ENCODE data around the gene CX3CR1.
"Not testable (repeated sequence)": the region's sequence is repeated elsewhere in the genome, so short reads cannot be mapped to it uniquely, and the experiment has no call there.

Gene CX3CR1, protein sequence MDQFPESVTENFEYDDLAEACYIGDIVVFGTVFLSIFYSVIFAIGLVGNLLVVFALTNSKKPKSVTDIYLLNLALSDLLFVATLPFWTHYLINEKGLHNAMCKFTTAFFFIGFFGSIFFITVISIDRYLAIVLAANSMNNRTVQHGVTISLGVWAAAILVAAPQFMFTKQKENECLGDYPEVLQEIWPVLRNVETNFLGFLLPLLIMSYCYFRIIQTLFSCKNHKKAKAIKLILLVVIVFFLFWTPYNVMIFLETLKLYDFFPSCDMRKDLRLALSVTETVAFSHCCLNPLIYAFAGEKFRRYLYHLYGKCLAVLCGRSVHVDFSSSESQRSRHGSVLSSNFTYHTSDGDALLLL

DNA sequence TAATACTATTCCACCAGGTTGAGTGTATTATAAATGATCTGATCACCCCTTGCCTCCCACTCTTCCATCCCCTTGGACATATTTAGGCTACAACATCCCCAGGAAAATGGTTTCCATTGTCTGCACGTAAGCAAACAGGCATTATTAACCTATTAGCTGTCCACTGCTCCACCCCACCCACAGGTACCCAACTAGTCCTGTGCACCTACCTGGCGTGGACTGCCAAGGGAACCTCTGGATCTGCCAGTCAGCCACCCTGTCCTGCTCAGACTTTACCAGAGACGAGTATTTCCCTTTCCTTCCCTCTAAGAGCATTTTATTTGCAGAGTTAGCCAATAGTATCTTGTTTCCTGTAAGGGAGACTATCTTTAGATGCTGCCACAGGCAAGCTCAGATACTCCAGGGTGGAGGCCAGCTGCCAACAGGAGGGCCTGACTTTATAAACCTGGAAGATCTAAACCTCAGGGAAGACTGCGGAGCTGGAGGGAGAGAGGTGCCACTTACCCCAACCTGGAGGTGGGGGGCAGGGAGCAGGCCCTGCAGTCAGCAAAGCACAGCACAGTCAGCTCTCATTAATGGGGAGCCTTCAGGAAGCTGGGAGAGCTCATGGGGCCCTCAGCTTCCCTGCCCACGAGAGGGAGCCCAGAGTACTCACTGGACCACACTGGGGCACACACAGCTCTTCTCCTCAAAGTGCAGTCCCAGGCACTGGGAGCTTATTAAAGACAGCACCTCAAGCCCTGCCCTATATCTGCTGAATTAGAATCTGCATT is at the start of gene CX3CR1:
CX3CR1 (minus strand) TSS at position 292 of the 773 bp plus-strand sequence. CDS start 13,527 bp downstream, outside the sequence.
- DNase-seq (ENCODE audit: low spot score), result peak; percentile 47

DNA sequence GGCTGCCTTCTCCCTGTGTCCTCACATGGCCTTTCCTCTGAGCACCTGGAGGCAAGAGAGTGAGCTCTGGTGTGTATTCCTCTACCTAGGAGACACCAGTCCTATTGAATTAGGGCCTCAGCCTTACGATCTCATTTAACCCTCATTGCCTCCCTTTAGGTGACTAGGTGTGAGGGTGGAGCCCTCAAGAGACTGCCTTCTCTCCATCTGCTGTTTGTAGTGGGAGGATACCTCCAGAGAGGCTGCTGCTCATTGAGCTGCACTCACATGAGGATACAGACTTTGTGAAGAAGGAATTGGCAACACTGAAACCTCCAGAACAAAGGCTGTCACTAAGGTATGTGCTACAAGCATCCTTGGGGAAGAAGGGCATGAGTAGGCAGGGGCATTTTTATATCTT is 49.7 kb upstream of the CX3CR1 start, which contains the start of gene CCR8:
CCR8 (plus strand) TSS at position 217 of the 400 bp plus-strand sequence. CDS start 2,623 bp downstream, outside the sequence.
- no peak for DNase-seq (ENCODE audit: low spot score)

DNA sequence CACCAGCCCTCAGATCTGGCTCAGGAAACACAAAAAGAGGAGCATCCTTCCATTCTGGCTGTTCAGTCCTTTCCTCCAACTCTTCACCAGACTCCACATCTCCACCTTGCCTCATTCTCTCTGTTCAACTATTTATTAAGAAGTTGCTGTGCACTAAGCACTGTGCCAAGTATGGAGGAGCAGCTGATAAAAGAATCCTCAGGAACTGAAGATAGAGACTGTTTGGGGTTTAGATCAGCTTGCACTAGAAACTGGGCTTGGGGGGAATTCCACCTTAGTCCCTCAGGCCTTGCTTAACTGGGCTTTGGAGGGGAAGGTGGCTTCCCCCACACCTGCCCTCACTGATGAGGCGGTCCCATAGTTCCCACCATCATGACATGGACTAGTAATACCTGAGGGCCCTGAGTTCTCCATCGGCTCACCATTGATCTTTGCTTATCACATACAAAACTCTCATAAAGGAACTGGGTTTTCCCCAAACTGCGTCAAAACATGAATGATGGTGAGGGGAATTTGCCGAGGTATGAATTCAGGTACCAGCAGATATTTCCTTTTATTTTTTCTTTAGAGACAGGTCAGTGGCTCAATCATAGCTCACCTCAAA is 48.0 kb upstream of the CX3CR1 start:
- DNase-seq (ENCODE audit: low spot score), result no peak

DNA sequence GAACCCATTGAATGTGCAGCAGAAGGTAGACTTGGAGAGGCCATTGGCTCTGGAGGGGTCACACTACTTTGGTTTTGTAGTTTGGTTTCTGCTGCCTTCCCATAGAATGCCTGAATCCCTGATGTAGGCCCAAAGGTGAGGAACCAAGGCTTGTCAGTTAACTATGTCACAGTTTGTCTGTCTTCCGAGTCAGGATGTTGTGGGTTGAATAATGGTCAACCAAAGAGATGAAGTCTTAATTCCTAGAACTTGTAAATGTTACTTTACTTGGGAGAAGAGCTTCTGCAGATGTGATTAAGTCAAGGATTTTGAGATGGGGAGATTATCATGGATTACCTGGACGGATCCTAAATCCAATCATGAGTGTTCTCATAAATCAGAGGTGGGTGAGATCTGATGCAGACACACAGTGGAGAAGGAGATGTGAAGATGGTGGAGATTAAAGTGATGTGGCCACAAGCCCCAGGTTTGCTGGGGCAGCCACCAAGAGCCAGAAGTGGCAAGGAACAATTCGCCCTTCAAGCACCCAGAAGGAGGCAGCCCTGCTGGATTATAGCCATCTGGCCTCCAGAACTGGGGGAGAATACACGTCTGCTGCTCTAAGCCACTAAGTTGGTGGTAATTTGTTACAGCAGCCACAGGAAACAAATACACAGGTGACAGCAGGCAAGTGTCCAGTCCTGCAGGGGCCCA is 47.4 kb upstream of the CX3CR1 start:
- no peak for DNase-seq (ENCODE audit: low spot score)

DNA sequence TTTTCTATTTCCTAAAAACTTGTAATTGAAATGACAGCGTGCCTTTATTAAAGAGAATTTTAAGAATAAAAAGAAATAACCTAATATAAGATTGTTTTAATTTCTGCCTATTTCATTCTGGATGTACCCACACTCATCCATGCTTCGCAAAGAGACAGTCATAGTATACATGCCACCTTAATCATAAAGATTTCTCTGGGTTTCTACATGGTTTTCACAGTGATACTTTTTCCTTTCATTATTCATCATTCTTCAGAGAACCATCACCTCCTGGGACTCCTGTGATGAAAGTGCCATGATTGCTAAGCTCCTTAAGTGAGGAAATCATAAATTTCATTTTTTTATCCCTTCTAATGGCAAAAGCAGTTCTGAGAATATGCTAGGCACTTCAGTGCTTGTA is 45.4 kb upstream of the CX3CR1 start:
- DNase-seq (ENCODE audit: low spot score), result no peak

DNA sequence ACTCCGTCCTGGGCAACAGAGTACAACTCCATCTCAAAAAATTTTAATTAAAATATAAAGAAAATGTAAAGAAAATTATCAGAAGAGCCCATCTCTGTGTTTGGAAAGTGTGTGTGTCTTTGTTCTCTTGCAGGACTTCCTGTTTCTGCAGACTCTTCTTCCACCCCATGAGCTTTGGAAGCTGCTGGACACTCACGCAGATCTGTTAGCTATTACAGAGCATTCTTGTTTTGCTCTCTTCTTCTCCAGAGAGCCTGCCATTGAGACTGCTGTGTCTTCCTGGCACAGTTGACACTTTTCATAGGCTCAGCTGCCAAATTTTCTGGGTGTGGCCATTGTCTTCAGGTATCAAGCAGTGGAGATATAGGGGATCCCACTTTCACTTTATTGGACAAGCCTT is 43.7 kb upstream of the CX3CR1 start:
- no peak for DNase-seq (ENCODE audit: low spot score)

DNA sequence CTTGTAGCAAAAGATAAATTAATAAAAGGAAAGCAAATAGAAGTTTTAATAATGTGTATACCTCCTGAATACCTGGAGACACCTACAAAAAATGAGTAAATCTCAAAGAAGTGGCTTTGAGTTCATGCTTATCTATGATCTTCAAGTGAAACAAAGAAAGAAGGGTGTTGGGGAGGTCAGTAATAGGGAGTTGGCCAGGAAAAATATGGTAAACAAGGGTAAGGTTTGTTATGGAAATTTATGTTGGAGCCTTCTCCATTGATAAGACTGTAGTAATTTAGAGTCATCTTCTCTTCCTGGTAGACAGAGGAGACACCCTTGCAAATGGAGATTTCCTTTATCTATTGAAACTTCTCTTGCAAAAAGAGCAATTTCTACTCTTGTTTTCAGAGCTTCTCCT is 43.1 kb upstream of the CX3CR1 start:
- no peak for DNase-seq (ENCODE audit: low spot score)

DNA sequence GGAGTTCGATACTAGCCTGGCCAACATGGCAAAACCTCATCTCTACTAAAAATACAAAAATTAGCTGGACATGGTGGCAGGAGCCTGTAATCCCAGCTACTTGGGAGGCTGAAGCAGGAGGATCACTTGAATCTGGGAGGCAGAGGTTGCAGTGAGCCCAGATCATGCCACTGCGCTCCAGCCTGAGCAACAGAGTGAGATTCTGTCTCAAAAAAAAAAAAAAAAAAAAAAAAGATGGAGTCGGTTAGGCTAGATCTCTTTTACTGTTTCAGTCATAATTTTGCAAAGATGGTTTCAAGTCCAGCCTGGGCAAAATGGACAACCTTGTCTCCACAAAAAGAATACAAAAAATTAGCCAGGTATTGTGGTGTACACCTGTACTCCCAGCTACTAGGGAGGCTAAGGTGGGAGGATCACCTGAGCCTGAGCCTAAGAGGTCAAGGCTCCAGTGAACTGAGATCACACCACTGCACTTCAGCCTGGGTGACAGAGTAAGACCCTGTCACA is 42.4 kb upstream of the CX3CR1 start:
- DNase-seq (ENCODE audit: low spot score), result not testable (repeated sequence)

DNA sequence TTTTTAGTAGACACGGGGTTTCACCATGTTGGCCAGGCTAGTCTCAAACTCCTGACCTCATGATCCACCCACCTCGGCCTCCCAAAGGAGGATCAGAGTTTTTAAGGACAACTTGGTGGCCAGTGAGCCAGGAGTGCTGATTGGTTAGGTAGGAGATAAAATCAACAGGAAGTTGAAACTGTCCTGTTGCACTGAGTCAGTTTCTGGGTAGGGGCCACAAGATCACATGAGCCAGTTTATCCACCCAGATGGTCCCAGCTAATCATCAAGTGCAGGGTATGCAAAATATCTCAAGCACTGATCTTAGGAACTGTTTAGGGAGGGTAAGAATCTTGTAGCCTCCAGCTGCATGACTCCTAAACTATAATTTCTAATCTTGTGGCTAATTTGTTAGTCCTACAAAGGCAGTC is 41.7 kb upstream of the CX3CR1 start:
- DNase-seq (ENCODE audit: low spot score), result not testable (repeated sequence)

DNA sequence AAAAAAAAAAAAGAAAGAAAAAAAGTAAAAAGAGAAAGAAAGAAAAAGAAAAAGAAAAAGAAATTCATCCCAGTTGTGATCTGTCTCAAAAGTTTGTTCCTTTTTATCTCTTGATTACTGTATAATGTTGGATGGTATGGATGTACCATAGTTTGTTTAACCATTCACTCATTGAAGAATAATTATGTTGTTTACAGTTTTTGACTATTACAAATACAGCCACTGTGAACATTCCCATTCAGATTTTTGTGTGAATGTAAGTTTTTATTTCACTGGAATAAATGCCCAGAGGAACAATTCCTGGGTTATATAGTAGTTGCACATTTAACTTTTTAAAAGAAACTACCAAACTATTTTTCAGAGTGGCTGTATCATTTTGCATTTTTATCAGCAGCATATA is 39.4 kb upstream of the CX3CR1 start:
- no peak for DNase-seq (ENCODE audit: low spot score)

DNA sequence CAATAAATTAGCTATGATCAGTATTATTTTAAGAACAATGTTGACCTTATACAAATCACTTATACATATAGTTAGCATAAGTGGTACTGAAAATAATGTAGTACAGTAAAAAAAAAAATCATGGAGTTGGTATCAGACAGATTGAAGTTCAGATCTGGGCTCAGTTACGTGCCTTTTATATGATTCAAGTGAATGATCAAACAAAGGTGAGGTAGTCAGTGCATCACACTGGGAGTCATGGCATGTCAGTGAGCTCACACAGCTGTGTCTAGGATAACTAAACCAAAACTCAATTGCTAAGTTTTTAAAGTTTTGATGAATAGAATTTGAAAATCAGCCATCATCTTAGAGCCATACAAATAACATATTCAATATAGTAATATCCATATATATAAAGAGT is 38.5 kb upstream of the CX3CR1 start:
- no peak for DNase-seq (ENCODE audit: low spot score)

DNA sequence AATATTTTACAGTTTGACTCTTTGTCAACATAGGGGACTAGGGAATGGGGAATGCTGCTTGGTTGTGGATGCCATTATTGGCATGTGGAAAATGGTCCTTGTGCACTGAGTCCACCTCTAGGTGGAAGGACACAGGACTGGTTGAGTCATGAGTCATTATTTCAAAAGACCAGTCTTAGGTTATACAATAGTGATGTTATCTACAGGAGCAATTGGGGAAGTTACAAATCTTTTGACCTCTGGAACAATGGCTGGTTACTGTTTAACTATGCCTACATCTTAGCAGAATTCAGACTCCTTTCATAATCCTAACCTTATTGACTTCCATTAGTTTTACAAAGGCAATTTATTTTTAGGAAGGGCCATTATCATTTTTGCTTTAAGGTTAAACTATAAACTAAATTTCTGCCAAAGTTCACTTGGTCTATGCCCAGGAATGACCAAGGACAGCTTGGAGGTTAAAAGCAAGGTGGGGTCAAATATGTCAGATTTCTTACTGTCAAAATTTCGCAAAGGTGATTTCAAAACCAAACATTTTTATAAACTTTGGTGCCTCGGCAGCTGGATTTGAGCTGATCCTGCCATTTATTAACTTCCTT is 37.8 kb upstream of the CX3CR1 start:
- DNase-seq (ENCODE audit: low spot score), result no peak

DNA sequence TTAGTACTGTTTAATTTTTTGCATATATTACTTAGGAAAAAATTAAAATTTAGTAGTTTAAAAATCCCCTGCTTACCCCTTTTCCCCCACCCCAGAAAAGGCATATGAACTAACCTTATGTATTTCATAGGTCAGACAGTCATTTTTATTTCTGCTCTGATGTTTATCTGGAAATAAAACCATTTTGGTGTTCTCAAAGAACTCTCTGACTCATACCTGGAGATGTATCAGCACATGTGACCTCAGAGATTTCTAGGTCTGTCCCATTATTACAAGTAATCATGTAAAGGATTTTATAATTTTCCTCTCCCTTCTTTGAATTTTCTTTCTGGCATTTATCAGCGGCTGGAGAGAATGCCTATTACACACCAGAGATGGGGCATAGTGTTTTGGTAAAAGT is 35.6 kb upstream of the CX3CR1 start:
- no peak for DNase-seq (ENCODE audit: low spot score)

DNA sequence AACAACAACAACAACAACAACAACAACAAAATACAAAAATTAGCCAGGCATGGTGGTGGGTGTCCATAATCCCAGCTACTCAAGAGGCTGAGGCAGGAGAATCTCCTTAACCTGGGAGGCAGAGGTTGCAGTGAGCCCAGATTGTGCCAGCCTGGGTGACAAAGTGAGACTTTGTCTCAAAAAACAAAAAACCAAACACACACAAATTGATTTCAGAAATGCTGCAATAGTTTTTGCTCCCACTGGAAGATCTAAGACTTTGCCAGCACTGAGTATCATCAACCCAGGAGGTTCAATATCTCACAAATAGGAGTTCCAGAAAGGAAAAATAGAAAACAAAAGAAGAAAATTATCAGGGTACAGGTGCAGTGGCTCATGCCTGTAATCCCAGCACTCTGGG is 33.5 kb upstream of the CX3CR1 start:
- DNase-seq (ENCODE audit: low spot score), result no peak

DNA sequence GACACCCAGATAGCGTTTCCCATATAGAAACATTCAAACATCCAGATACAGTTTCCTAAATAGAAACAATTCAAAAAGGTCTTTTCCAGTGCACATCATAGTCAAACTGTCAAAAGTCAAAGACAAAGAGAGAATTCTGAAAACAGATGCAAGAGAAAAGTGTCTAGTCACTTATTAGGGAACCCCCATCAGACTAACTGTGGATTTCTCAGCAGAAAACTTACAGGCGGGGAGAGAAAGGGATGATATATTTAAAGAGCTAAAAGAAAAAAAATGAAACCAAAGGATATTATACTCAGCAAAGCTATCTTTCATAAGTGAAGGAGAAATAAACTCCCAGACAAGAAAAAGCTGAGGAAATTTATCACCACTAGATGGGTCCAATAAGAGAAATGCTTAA is 22.3 kb upstream of the CX3CR1 start:
- no peak for DNase-seq (ENCODE audit: low spot score)

DNA sequence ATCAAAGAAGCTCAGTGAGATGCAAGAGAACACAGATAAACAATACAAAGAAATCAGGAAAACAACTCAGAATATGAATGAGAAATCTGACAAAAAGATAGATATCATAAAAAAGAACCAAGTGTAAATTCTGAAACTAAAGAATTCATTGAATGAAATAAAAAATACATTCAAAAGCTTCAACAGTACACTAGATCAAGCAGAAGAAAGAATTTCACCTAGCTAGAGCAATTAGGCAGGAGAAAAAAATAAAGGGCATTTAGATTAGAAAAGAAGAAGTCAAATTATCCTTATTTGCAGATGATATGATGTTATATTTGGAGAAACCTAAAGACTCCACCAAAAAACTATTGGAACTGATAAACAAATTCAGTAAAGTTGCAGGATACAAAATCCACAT is 19.4 kb upstream of the CX3CR1 start:
- no peak for DNase-seq (ENCODE audit: low spot score)

DNA sequence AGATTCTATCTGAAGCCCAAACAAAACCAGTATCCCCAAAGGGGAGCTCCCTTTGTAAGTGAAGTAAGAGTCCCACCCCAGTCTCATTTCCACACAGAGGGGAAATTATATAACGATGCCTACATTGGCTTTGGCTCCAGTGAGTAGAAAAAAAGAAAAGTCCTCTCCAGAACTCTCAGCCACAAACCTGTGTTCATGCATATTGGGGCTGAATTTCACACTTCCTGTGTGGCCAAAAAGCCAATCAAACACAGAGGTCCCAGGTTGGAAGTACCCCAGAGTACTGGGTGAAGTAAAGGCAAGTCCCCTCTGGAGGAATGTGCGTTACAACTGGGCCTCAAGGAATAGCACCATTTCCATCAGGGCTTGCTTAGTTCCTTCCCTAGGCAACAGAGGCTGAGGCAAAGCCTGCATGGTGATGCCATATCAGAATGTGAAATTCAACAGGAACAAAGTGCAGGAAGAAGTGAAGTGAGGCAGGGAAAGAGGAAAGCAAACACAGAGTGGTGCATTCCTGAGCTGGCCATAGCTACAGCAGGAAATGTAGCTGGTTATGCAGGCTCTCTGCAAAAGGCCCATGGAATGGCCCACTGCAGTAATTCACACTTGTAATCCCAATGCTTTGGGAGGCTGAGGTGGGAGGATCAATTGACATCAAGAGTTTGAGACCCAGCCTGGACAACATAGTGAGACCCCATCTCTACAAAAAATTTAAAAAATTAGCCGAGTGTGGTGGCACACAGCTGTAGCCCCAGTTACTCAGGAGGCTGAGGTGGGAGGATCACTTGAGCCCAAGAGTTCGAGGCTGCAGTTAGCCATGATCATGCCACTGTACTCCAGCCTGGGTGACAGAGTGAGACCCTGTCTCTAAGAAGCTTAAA is 16.6 kb upstream of the CX3CR1 start:
- no peak for DNase-seq (ENCODE audit: low spot score)

DNA sequence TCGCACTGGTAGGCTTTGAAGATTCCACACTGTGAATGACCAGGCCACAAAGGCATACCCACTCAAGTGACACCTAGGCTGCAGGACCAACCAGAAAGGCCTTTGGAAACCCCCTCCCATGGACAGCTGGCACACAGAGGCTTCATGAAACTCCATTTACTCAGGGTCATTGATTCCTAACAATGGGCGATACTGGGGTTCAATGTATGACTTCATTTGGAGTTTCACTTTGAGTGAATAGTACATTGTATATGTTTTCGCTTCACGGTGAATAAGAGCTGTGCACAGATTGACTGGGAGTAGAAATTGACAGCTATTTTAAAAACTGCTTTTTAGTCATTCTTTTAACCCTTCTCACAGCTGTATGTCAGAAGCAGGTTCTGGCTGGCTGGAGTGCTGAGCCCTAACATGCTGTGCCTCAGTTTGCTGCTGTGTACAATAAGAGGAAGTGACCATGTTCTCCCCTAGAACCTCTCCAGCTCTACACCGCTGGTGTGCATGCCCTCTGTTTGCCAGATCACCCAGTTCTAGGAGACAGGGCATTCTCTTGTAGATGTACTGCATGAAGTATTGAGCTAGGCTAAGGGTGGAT is 15.4 kb upstream of the CX3CR1 start:
- DNase-seq (ENCODE audit: low spot score), result no peak

DNA sequence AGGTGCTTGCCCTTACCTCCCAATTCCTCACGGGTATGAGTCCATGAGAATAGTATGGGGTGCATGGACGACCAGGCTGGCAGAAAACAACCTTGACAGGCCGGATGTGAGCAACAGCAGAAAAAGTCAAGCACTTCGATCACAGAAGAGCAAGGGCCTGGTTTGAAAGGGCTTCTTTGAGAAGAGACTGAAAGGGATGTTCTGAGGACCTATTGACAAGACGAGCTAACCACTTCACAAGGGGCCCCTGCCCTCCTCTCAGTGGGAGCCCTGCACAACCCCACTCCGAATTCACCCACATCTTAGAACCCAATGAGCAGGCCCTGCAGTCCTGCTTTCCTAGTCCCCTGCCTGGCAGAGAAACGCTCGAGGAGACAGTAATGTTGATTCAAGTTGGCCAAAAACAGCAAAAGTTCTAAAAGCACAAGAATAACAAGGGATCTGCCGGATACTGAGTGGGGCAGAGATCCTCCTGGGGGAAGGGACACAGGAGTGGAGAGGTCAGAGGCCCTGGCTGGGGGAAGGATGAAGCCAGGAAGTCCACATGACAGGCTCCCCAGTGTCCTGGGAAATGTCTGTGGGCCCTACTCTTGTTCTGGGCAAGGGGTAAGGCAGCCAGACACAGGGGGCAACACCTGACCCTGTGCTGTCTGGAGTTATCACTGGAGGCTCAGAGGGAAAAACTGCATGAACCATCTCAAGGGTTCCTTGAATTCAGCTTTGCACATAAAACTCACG is 14.8 kb upstream of the CX3CR1 start:
- no peak for DNase-seq (ENCODE audit: low spot score)

DNA sequence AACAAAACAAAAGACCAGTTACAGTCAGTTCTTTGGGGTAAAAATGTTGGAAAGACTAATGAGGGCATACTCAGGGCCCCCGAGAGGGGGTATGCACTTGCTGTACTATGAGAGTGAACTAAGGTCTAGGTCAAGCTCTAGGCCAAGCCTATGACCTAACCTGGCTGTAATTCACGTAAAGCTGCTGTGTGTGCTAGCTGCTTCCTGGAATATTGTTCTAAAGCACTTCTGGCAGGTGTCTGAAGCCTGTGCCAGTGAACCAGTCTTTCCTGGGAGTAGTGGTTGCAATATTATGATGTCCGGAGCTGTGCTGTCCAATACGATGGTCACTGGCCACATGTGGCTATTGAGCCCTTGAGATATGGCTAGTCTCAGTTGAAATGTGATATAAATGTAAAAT is 13.1 kb upstream of the CX3CR1 start:
- no peak for DNase-seq (ENCODE audit: low spot score)

Measured in Ammon's horn (tissue), 1 donor.